ENCODE data around the gene MUC20.
"Not testable (repeated sequence)": the region's sequence is repeated elsewhere in the genome, so short reads cannot be mapped to it uniquely, and the experiment has no call there.

Gene MUC20

GRCh38 chr3:195728789-195729188 lies 8.0 kb downstream of the MUC20 start:
- in situ Hi-C loops (cut with HindIII; ENCODE audit: low sequenced_read_pairs) = not testable (repeated sequence)

- in situ Hi-C loops (cut with HindIII; ENCODE audit: low sequenced_read_pairs) = no loop called here
These were observed 8.9 kb downstream of the MUC20 start for GRCh38 chr3:195729476-195730251.

GRCh38 chr3:195731356-195731905 lies 10.7 kb downstream of the MUC20 start:
- in situ Hi-C loops (cut with HindIII; ENCODE audit: low sequenced_read_pairs) = no loop called here

- in situ Hi-C loops (cut with HindIII; ENCODE audit: low sequenced_read_pairs) = no loop called here
These were observed 12.2 kb downstream of the MUC20 start for GRCh38 chr3:195732940-195733339.

GRCh38 chr3:195735036-195735695 lies 14.4 kb downstream of the MUC20 start:
- in situ Hi-C loops (cut with HindIII; ENCODE audit: low sequenced_read_pairs) = no loop called here

- in situ Hi-C loops (cut with HindIII; ENCODE audit: low sequenced_read_pairs) = no loop called here
These were observed 16.2 kb downstream of the MUC20 start for GRCh38 chr3:195736866-195737490.

GRCh38 chr3:195737782-195738181 lies 17.0 kb downstream of the MUC20 start:
- in situ Hi-C loops (cut with HindIII; ENCODE audit: low sequenced_read_pairs) = not testable (repeated sequence)

GRCh38 chr3:195738274-195739044 lies 17.7 kb downstream of the MUC20 start:
- in situ Hi-C loops (cut with HindIII; ENCODE audit: low sequenced_read_pairs) = no loop called here

GRCh38 chr3:195739561-195740111 lies 18.9 kb downstream of the MUC20 start:
- in situ Hi-C loops (cut with HindIII; ENCODE audit: low sequenced_read_pairs) = no loop called here

- in situ Hi-C loops (cut with HindIII; ENCODE audit: low sequenced_read_pairs) = no loop called here
These were observed 23.7 kb downstream of the MUC20 start for GRCh38 chr3:195744437-195744836.

GRCh38 chr3:195746346-195746745 lies 25.6 kb downstream of the MUC20 start:
- in situ Hi-C loops (cut with HindIII; ENCODE audit: low sequenced_read_pairs) = no loop called here

GRCh38 chr3:195746751-195747150 lies 26.0 kb downstream of the MUC20 start:
- in situ Hi-C loops (cut with HindIII; ENCODE audit: low sequenced_read_pairs) = no loop called here

GRCh38 chr3:195748661-195749060 lies 27.9 kb downstream of the MUC20 start:
- in situ Hi-C loops (cut with HindIII; ENCODE audit: low sequenced_read_pairs) = no loop called here

GRCh38 chr3:195749101-195749500 lies 28.3 kb downstream of the MUC20 start:
- in situ Hi-C loops (cut with HindIII; ENCODE audit: low sequenced_read_pairs) = not testable (repeated sequence)

GRCh38 chr3:195750797-195751520 lies 30.2 kb downstream of the MUC20 start:
- in situ Hi-C loops (cut with HindIII; ENCODE audit: low sequenced_read_pairs) = no loop called here

- in situ Hi-C loops (cut with HindIII; ENCODE audit: low sequenced_read_pairs) = no loop called here
These were observed 30.8 kb downstream of the MUC20 start for GRCh38 chr3:195751560-195751959.

- in situ Hi-C loops (cut with HindIII; ENCODE audit: low sequenced_read_pairs) = no loop called here
These were observed 31.3 kb downstream of the MUC20 start for GRCh38 chr3:195752066-195752465.

- in situ Hi-C loops (cut with HindIII; ENCODE audit: low sequenced_read_pairs) = no loop called here
These were observed 32.0 kb downstream of the MUC20 start for GRCh38 chr3:195752546-195753331.

GRCh38 chr3:195753581-195753980 lies 32.8 kb downstream of the MUC20 start:
- in situ Hi-C loops (cut with HindIII; ENCODE audit: low sequenced_read_pairs) = no loop called here
